ELR (cell line): ENCODE measurements around the gene TPCN2.
A peak's percentile ranks its signal among the peaks of the same experiment; 100 is the strongest.

Experiments used
- DNase-seq: peaks from one replicate; pipeline ENCODE4 v3.0.0-alpha.2; 2015; ENCODE audit warnings: low read depth

TPCN2 gene

GRCh38 chr11:69094915-69095290 is 46.2 kb downstream of the TPCN2 start:
- no peak for DNase-seq

GRCh38 chr11:69095300-69095699 is 46.6 kb downstream of the TPCN2 start:
- no peak for DNase-seq

- DNase-seq, result no peak
Measured at GRCh38 chr11:69096473-69096872, 47.7 kb downstream of the TPCN2 start.

GRCh38 chr11:69097263-69097662 is 48.5 kb downstream of the TPCN2 start:
- DNase-seq, result no peak

- DNase-seq, result no peak
Measured at GRCh38 chr11:69099180-69099579, 50.4 kb downstream of the TPCN2 start.

- no peak for DNase-seq
Measured at GRCh38 chr11:69100454-69101114, 51.9 kb downstream of the TPCN2 start.

GRCh38 chr11:69101115-69101791 is 52.5 kb downstream of the TPCN2 start:
- peak; percentile 78 for DNase-seq

- no peak for DNase-seq
Measured at GRCh38 chr11:69101792-69102695, 53.3 kb downstream of the TPCN2 start.

- DNase-seq, result peak; percentile 27
Measured at GRCh38 chr11:69102732-69103615, 54.2 kb downstream of the TPCN2 start.

- DNase-seq, result no peak
Measured at GRCh38 chr11:69104212-69104855, 55.6 kb downstream of the TPCN2 start.

- no peak for DNase-seq
Measured at GRCh38 chr11:69104856-69105395, 56.2 kb downstream of the TPCN2 start.

- no peak for DNase-seq
Measured at GRCh38 chr11:69105461-69106030, 56.8 kb downstream of the TPCN2 start.

- DNase-seq, result no peak
Measured at GRCh38 chr11:69106031-69106811, 57.5 kb downstream of the TPCN2 start.

- no peak for DNase-seq
Measured at GRCh38 chr11:69107413-69107812, 58.7 kb downstream of the TPCN2 start.

- no peak for DNase-seq
Measured at GRCh38 chr11:69108030-69108429, 59.3 kb downstream of the TPCN2 start.

GRCh38 chr11:69108559-69108958 is 59.8 kb downstream of the TPCN2 start:
- DNase-seq, result no peak

GRCh38 chr11:69109101-69109500 is 60.4 kb downstream of the TPCN2 start:
- no peak for DNase-seq

- DNase-seq, result no peak
Measured at GRCh38 chr11:69110451-69110850, 61.7 kb downstream of the TPCN2 start.

- DNase-seq, result no peak
Measured at GRCh38 chr11:69111624-69112542, 63.2 kb downstream of the TPCN2 start.
